Measurements from ENCODE around the gene GAL3ST3.

The GAL3ST3 gene

DNA sequence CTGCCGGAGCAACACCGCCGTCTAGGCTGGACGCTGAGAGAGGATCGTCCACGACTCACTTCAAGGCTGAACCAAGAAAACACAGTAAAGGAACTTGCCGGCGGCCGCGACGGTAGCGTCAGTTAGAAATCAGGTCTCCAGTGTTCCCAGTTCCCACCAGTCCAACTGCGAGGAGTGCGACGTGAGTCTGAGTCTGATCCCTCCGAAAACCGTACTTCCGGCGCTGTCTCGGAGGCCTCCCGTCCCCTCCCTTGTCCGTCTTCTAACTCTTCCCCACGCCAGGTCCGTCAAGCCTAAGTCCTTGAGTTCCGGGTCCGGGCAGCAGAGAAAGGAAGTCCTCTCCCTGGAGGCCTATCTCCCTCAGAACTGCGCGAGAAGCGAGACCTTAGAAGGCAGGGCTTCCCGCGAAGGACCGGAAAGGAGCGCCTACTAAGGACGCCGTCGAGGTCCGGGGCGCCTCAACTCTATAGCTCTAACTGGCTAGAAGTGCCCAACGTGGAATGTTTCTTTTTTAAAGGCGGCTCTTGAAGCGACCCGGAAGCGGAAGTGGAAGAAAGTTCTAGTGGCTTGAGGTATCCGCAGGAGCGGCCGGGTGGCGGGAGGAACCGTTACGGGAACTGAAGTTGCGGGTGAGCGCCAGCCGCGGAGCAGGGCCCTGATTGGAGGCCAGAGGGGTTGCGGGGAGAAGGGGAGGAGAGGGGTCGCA lies 46.9 kb downstream of the GAL3ST3 start, which contains the start of the genes BANF1 and EIF1AD:
TSS of gene BANF1 (plus strand) at position 562 of the 706 bp plus-strand sequence. CDS start 748 bp downstream, outside the sequence.
TSS of gene EIF1AD (minus strand) at position 216 of the 706 bp plus-strand sequence. CDS start 1,768 bp downstream, outside the sequence.
- peaks cover 40% of the 10 kb centered on the region for H4K20me1 ChIP-seq (ENCODE audit: insufficient read depth, low read length)
- peak; percentile 93 for ATAC-seq (ENCODE audit: insufficient read depth, low read depth)
- H3K27ac ChIP-seq (ENCODE audit: low read length) = peak within 1 kb of the TSS; percentile 88
- peaks cover 39% of the 10 kb centered on the region for H3K4me1 ChIP-seq (ENCODE audit: insufficient read depth, low read length)
- H2AFZ ChIP-seq (ENCODE audit: low read depth, low read length) = peak within 1 kb of the TSS; percentile 84
- H3K9ac ChIP-seq (ENCODE audit: low read depth, low read length) = peak within 1 kb of the TSS; percentile 74
- DNase-seq = peak; percentile 98
- H3K36me3 ChIP-seq (ENCODE audit: insufficient read depth, low read length) = peaks cover 62% of the 10 kb centered on the region
- no peaks in the 10 kb centered on the region for H3K27me3 ChIP-seq (ENCODE audit: insufficient read depth, low read length, poor library complexity)
- TF ChIP-seq, protein P1, sequence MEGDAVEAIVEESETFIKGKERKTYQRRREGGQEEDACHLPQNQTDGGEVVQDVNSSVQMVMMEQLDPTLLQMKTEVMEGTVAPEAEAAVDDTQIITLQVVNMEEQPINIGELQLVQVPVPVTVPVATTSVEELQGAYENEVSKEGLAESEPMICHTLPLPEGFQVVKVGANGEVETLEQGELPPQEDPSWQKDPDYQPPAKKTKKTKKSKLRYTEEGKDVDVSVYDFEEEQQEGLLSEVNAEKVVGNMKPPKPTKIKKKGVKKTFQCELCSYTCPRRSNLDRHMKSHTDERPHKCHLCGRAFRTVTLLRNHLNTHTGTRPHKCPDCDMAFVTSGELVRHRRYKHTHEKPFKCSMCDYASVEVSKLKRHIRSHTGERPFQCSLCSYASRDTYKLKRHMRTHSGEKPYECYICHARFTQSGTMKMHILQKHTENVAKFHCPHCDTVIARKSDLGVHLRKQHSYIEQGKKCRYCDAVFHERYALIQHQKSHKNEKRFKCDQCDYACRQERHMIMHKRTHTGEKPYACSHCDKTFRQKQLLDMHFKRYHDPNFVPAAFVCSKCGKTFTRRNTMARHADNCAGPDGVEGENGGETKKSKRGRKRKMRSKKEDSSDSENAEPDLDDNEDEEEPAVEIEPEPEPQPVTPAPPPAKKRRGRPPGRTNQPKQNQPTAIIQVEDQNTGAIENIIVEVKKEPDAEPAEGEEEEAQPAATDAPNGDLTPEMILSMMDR (IDR thresholded peaks at IDR 0.05; ENCODE audit: borderline replicate concordance, extremely low read depth, low read length, poor library complexity, severe bottlenecking) = no peak
- TF ChIP-seq EZH2 (IDR thresholded peaks at IDR 0.05; ENCODE audit: borderline replicate concordance, low read depth, low read length, severe bottlenecking) = no peak
- H3K4me2 ChIP-seq (ENCODE audit: insufficient read depth, low read length) = peak within 1 kb of the TSS; percentile 71
- peak within 1 kb of the TSS; percentile 77 to 92 for H3K4me3 ChIP-seq (ENCODE audit: low read depth in 1 of 2, low read length in 2 of 2)
- H3K79me2 ChIP-seq (ENCODE audit: insufficient read depth, low read length) = peaks cover 50% of the 10 kb centered on the region
- no peaks in the 10 kb centered on the region for H3K9me3 ChIP-seq (ENCODE audit: insufficient read depth, low read length, severe bottlenecking)

DNA sequence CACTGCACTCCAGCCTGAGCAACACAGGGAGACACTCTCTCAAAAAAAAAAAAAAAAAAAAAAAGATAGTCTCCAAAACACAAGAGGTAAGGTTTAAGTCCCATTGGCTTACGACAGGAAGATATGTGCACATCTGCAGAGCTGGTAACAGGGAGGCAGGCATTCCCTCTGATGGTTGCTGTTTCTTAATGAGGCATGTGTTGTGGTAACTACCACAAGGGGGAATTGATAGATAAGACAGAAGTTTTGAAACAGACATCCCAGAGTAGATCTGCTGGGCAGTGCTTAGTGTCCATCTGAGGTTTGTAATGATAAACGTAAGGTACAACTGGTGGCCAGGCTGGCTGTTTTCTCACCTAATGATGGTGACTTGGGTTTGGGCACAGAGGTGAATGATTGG lies 51.7 kb downstream of the GAL3ST3 start:
- Histone ChIP-seq H3K27me3 (ENCODE audit: insufficient read depth, low read length, poor library complexity) (no peaks in the 10 kb centered on the region), H3K79me2 (ENCODE audit: insufficient read depth, low read length) (peaks cover 35% of the 10 kb centered on the region), H3K4me1 (ENCODE audit: insufficient read depth, low read length) (peaks cover 17% of the 10 kb centered on the region), H3K9me3 (ENCODE audit: insufficient read depth, low read length, severe bottlenecking) (no peaks in the 10 kb centered on the region), H3K9ac (ENCODE audit: low read depth, low read length) (no peak overlapping the region), H3K36me3 (ENCODE audit: insufficient read depth, low read length) (peaks cover 39% of the 10 kb centered on the region), H3K27ac (ENCODE audit: low read length) (no peak overlapping the region), H2AFZ (ENCODE audit: low read depth, low read length) (no peak overlapping the region), H3K4me2 (ENCODE audit: insufficient read depth, low read length) (no peak overlapping the region), H4K20me1 (ENCODE audit: insufficient read depth, low read length) (peaks cover 18% of the 10 kb centered on the region), H3K4me3 (ENCODE audit: low read depth in 1 of 2, low read length in 2 of 2) (no peak overlapping the region)
- no peak for TF ChIP-seq EZH2 (IDR thresholded peaks at IDR 0.05; ENCODE audit: borderline replicate concordance, low read depth, low read length, severe bottlenecking)
- TF ChIP-seq, protein P1 (IDR thresholded peaks at IDR 0.05; ENCODE audit: borderline replicate concordance, extremely low read depth, low read length, poor library complexity, severe bottlenecking) = no peak
- ATAC-seq (ENCODE audit: insufficient read depth, low read depth) (no peak), DNase-seq (no peak)

DNA sequence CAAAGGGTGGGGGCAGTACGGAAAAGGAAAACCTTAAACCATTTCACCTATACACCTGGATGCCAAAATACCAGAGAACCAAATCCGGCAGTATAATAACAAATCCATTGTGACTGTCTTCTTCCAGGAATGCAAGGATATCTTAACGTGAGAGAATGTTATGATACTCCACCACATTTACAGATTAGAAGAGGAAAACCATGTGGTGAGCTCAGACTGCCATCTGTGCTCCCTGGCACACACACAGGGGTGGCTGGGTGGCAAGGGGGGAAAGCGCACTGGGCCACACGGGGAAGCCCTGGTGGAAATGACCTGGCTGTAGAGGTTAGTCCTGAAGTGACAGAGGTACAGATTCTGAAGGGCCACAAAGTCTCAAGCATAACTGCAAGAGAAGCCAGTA lies 56.9 kb downstream of the GAL3ST3 start:
- Histone ChIP-seq H3K9ac (ENCODE audit: low read depth, low read length) (no peak overlapping the region), H3K4me3 (ENCODE audit: low read depth in 1 of 2, low read length in 2 of 2) (no peak overlapping the region), H3K4me1 (ENCODE audit: insufficient read depth, low read length) (peaks cover 3% of the 10 kb centered on the region), H3K27me3 (ENCODE audit: insufficient read depth, low read length, poor library complexity) (no peaks in the 10 kb centered on the region), H3K4me2 (ENCODE audit: insufficient read depth, low read length) (no peak overlapping the region), H3K36me3 (ENCODE audit: insufficient read depth, low read length) (peaks cover 7% of the 10 kb centered on the region), H3K27ac (ENCODE audit: low read length) (no peak overlapping the region), H3K79me2 (ENCODE audit: insufficient read depth, low read length) (no peaks in the 10 kb centered on the region), H2AFZ (ENCODE audit: low read depth, low read length) (no peak overlapping the region), H4K20me1 (ENCODE audit: insufficient read depth, low read length) (no peaks in the 10 kb centered on the region), H3K9me3 (ENCODE audit: insufficient read depth, low read length, severe bottlenecking) (no peaks in the 10 kb centered on the region)
- TF ChIP-seq, protein P1 (IDR thresholded peaks at IDR 0.05; ENCODE audit: borderline replicate concordance, extremely low read depth, low read length, poor library complexity, severe bottlenecking) = no peak
- TF ChIP-seq EZH2 (IDR thresholded peaks at IDR 0.05; ENCODE audit: borderline replicate concordance, low read depth, low read length, severe bottlenecking) = no peak
- ATAC-seq (ENCODE audit: insufficient read depth, low read depth) (no peak), DNase-seq (no peak)

Data from DND-41 (cell line).